ENCODE results near the gene LMF2.
"Not testable (repeated sequence)": the region's sequence is repeated elsewhere in the genome, so short reads cannot be mapped to it uniquely, and the experiment has no call there.

The LMF2 gene

GRCh38 chr22:50523806-50524675 lies 16.5 kb upstream of the LMF2 start:
- DNase-seq (ENCODE audit: low spot score) = no peak

GRCh38 chr22:50523458-50523805 lies 15.9 kb upstream of the LMF2 start:
- no peak for DNase-seq (ENCODE audit: low spot score)

GRCh38 chr22:50522806-50523438 lies 15.4 kb upstream of the LMF2 start:
- no peak for DNase-seq (ENCODE audit: low spot score)

- no peak for DNase-seq (ENCODE audit: low spot score)
Observed at GRCh38 chr22:50522208-50522805, 14.8 kb upstream of the LMF2 start.

GRCh38 chr22:50521710-50522109 lies 14.2 kb upstream of the LMF2 start:
- DNase-seq (ENCODE audit: low spot score) = no peak

GRCh38 chr22:50520826-50521453 lies 13.4 kb upstream of the LMF2 start:
- DNase-seq (ENCODE audit: low spot score) = no peak

GRCh38 chr22:50520184-50520583 lies 12.7 kb upstream of the LMF2 start:
- DNase-seq (ENCODE audit: low spot score) = not testable (repeated sequence)

GRCh38 chr22:50519151-50519550 lies 11.6 kb upstream of the LMF2 start:
- DNase-seq (ENCODE audit: low spot score) = no peak

- DNase-seq (ENCODE audit: low spot score) = no peak
Observed at GRCh38 chr22:50518606-50519005, 11.1 kb upstream of the LMF2 start.

- DNase-seq (ENCODE audit: low spot score) = no peak
Observed at GRCh38 chr22:50517495-50518260, 10.2 kb upstream of the LMF2 start.

GRCh38 chr22:50516891-50517290 lies 9.4 kb upstream of the LMF2 start:
- no peak for DNase-seq (ENCODE audit: low spot score)

- no peak for DNase-seq (ENCODE audit: low spot score)
Observed at GRCh38 chr22:50516068-50516467, 8.6 kb upstream of the LMF2 start.

GRCh38 chr22:50513175-50513574 lies 5.7 kb upstream of the LMF2 start:
- no peak for DNase-seq (ENCODE audit: low spot score)

- DNase-seq (ENCODE audit: low spot score) = peak; percentile 41
Observed at GRCh38 chr22:50508897-50509296, 1.4 kb upstream of the LMF2 start.

- DNase-seq (ENCODE audit: low spot score) = no peak
Observed at GRCh38 chr22:50507991-50508884, 736 bp upstream of the LMF2 start, which contains the start of gene NCAPH2. Gene NCAPH2 (plus strand): TSS chr22:50508224. CDS start chr22:50508338, 114 bp downstream.

- DNase-seq (ENCODE audit: low spot score) = peak; percentile 59
Observed at GRCh38 chr22:50506611-50507420, 686 bp downstream of the LMF2 start.

- DNase-seq (ENCODE audit: low spot score) = peak; percentile 52
Observed at GRCh38 chr22:50505776-50506610, 1.5 kb downstream of the LMF2 start.

GRCh38 chr22:50505276-50505775 lies 2.2 kb downstream of the LMF2 start:
- DNase-seq (ENCODE audit: low spot score) = peak; percentile 39

Measured in ecto neural progenitor cell (in vitro differentiated cells).